A549 (cell line): ENCODE results near the gene AGBL4. TPM values are rescaled to one million over a fixed set of nuclear protein-coding genes. Genes with fewer than 3 reads are reported as not detected.

ENCODE experiments used
- ATAC-seq, 2 experiments: fragments of 200-7000 bp in 1 of 2; fragments of >200 bp in 1 of 2; cut with Nextera tagmentation in 1 of 2; cut with Tn5 transposase in 1 of 2; 3 replicates each; pipeline versions ENCODE4 v1.8.0 to v1.9.1; 2018 to 2020; ENCODE audit warnings: mild to moderate bottlenecking in 1 of 2, moderate library complexity in 1 of 2
- CTCF ChIA-PET: fragments of 300-600 bp; sonication (Branson Sonifier 250); formaldehyde crosslinking; extraction: SDS; loops from one replicate; lab custom pipeline; 2021; ENCODE audit warnings: antibody characterized with exemption, inconsistent platforms; lab: Yijun Ruan, JAX
- POLR2A ChIA-PET: fragments of 350-600 bp; formaldehyde crosslinking; extraction: SDS; loops from one replicate; lab custom pipeline; 2021; ENCODE audit warnings: antibody characterized with exemption, inconsistent platforms; lab: Yijun Ruan, JAX
- DNase-seq, 2 experiments: peaks; one replicate each; pipeline versions ENCODE4 v3.0.0 to v3.0.0-alpha.2; 2011 to 2016; ENCODE audit warnings: low read depth in 1 of 2, low spot score in 1 of 2
- FAIRE-seq: peaks from 2 replicates; lab custom pipeline; 2011; peaks lifted over from hg19 to GRCh38; lab: Jason Lieb, UNC
- H3K27ac ChIP-seq, 2 experiments: fragments of >200 bp; sonication (Bioruptor Twin); formaldehyde crosslinking; 3 replicates each; pipeline ENCODE4 v1.5.1; 2016 to 2017
- H3K4me1 ChIP-seq: fragments of >200 bp; sonication (Bioruptor Twin); formaldehyde crosslinking; 3 replicates; pipeline ENCODE4 v1.6.1; 2016
- H3K4me2 ChIP-seq: fragments of >200 bp; sonication (Bioruptor Twin); formaldehyde crosslinking; 3 replicates; pipeline ENCODE4 v1.6.1; 2016
- H3K4me3 ChIP-seq: fragments of >200 bp; sonication (Bioruptor Twin); formaldehyde crosslinking; 3 replicates; pipeline ENCODE4 v1.5.1; 2016
- H3K9me3 ChIP-seq: fragments of >200 bp; sonication (Bioruptor Twin); formaldehyde crosslinking; 3 replicates; pipeline ENCODE4 v1.6.1; 2016
- ATOH8 ChIP-seq: fragments of 250-450 bp; sonication (Bioruptor Pico); IDR thresholded peaks from 2 replicates; pipeline ENCODE4 v1.5.0; 2020; ENCODE audit warnings: low read depth, mild to moderate bottlenecking, moderate library complexity
- BCL3 ChIP-seq: fragments of >200 bp; sonication (Bioruptor Twin); formaldehyde crosslinking; IDR thresholded peaks from 3 replicates; pipeline ENCODE4 v1.6.1; 2016
- BHLHE40 ChIP-seq: IDR thresholded peaks from 2 replicates; pipeline ENCODE4 v1.6.1; 2012; ENCODE audit warnings: low read depth, low read length, inconsistent platforms
- CHD4 ChIP-seq: fragments of 200-600 bp; sonication (generic); IDR thresholded peaks from 2 replicates; pipeline ENCODE4 v1.6.1; 2016; ENCODE audit warnings: antibody characterized with exemption, mild to moderate bottlenecking, borderline replicate concordance
- CTCF ChIP-seq: fragments of >200 bp; sonication (Bioruptor Twin); formaldehyde crosslinking; IDR thresholded peaks from 3 replicates; pipeline ENCODE4 v1.5.1; 2016
- EHF ChIP-seq: fragments of 250-450 bp; sonication (Bioruptor Pico); IDR thresholded peaks from 2 replicates; pipeline ENCODE4 v1.5.0; 2020; ENCODE audit warnings: mild to moderate bottlenecking
- EHMT2 ChIP-seq: fragments of 200-600 bp; sonication (generic); IDR thresholded peaks from 2 replicates; pipeline ENCODE4 v1.6.1; 2016; ENCODE audit warnings: antibody characterized with exemption, low read depth, mild to moderate bottlenecking, moderate library complexity
- EP300 ChIP-seq, 2 experiments: fragments of >200 bp; sonication (Bioruptor Twin); formaldehyde crosslinking; IDR thresholded peaks; 2 replicates in 1 of 2; 3 replicates in 1 of 2; pipeline ENCODE4 v1.6.1; 2016 to 2017
- FOSL2 ChIP-seq, 2 experiments: fragments of 450-650 bp in 1 of 2; fragments of >200 bp in 1 of 2; sonication (Bioruptor Twin) in 1 of 2; formaldehyde crosslinking; IDR thresholded peaks; 2 replicates each; pipeline versions ENCODE4 v1.5.0 to v1.6.1; 2016 to 2020; ENCODE audit warnings: mild to moderate bottlenecking in 1 of 2, moderate library complexity in 1 of 2
- HES2 ChIP-seq: fragments of >200 bp; sonication (Bioruptor Twin); formaldehyde crosslinking; IDR thresholded peaks from 2 replicates; pipeline ENCODE4 v1.6.1; 2016
- HEYL ChIP-seq: fragments of 250-450 bp; sonication (Bioruptor Pico); IDR thresholded peaks from 2 replicates; pipeline ENCODE4 v1.8.0; 2021; ENCODE audit warnings: mild to moderate bottlenecking, moderate library complexity
- HMGXB4 ChIP-seq: fragments of 250-450 bp; sonication (Bioruptor Pico); IDR thresholded peaks from 2 replicates; pipeline ENCODE4 v1.5.0; 2021; ENCODE audit warnings: mild to moderate bottlenecking, moderate library complexity, borderline replicate concordance
- HOXB13 ChIP-seq: fragments of 250-450 bp; sonication (Bioruptor Pico); IDR thresholded peaks from 2 replicates; pipeline ENCODE4 v1.5.0; 2020; ENCODE audit warnings: low read depth, mild to moderate bottlenecking, moderate library complexity
- KDM5A ChIP-seq: fragments of 200-600 bp; sonication (generic); IDR thresholded peaks from 2 replicates; pipeline ENCODE4 v1.6.1; 2016; ENCODE audit warnings: antibody characterized with exemption, mild to moderate bottlenecking
- MAX ChIP-seq: IDR thresholded peaks from 2 replicates; pipeline ENCODE4 v1.6.1; 2012
- NR3C1 ChIP-seq: fragments of >200 bp; sonication (Bioruptor Twin); formaldehyde crosslinking; IDR thresholded peaks from 3 replicates; pipeline ENCODE4 v1.6.1; 2017
- PBX3 ChIP-seq: IDR thresholded peaks from 2 replicates; pipeline ENCODE4 v1.6.1; 2012
- POLR2AphosphoS2 ChIP-seq: conservative IDR thresholded peaks from 2 replicates; pipeline ENCODE4 v1.6.1; 2012; ENCODE audit warnings: low read length, improper control_type of control experiment, inconsistent platforms
- RCOR1 ChIP-seq: fragments of 150-350 bp; IDR thresholded peaks from 2 replicates; pipeline ENCODE4 v1.6.1; 2014; ENCODE audit warnings: antibody characterized with exemption, low read length, low read depth
- TFCP2L1 ChIP-seq: fragments of 250-450 bp; sonication (Bioruptor Pico); IDR thresholded peaks from 2 replicates; pipeline ENCODE4 v1.5.0; 2021; ENCODE audit warnings: mild to moderate bottlenecking
- whole genome bisulfite sequencing: methylation state at CpG from one replicate; pipeline ENCODE4 v1.1.6; 2017; ENCODE audit errors: missing lambda C conversion rate; 5-methylcytosine and 5-hydroxymethylcytosine counted together
- polyA plus RNA-seq, 4 experiments: library from polyadenylated mRNA; depleted of rRNA in 3 of 4; stranded (reverse); fragments of >200 nt; fragmentation: RNase III in 1 of 4; extraction: RNeasy Plus Mini Kit Qiagen cat#74134 plus additional on column Dnase treatment in 1 of 4; gene quantifications; 2 replicates in 3 of 4; 3 replicates in 1 of 4; pipeline ENCODE4 v1.2.3, GENCODE V29; 2011 to 2017

AGBL4 gene
- polyA plus RNA-seq, 2 of the 4 experiments (the other 2 are of a cell fraction): not detected

- ChIA-PET CTCF (no interaction called here), POLR2A (no interaction called here)
- no peak for FAIRE-seq
- Histone ChIP-seq H3K4me3 (no peak overlapping the region), H3K4me1 (no peaks in the 10 kb centered on the region), H3K4me2 (no peak overlapping the region), H3K27ac (no peak overlapping the region), H3K9me3 (no peaks in the 10 kb centered on the region)
- WGBS: 11% methylated on average over 2 of the region's 2 CpGs
- ATAC-seq: no peak
- no peak for DNase-seq
- TF ChIP-seq ATOH8 (CRISPR knock-in tag) (no peak), HES2 (no peak), FOSL2 (IDR thresholded peaks at IDR 0.05) (no peak), FOSL2 (CRISPR knock-in tag; IDR thresholded peaks at IDR 0.05) (no peak), MAX (no peak), POLR2AphosphoS2 (no peak), PBX3 (no peak), EHF (CRISPR knock-in tag) (no peak), TFCP2L1 (no peak), RCOR1 (no peak), HMGXB4 (CRISPR knock-in tag) (no peak), CTCF (no peak), EHMT2 (no peak), HOXB13 (CRISPR knock-in tag) (no peak)
- TF ChIP-seq, all 56 proteins: peak for 0
These were observed 1465.4 kb downstream of the AGBL4 start for GRCh38 chr1:48558366-48558765.

- Histone ChIP-seq H3K4me3 (no peak overlapping the region), H3K4me1 (no peaks in the 10 kb centered on the region), H3K4me2 (no peak overlapping the region), H3K27ac (no peak overlapping the region), H3K9me3 (no peaks in the 10 kb centered on the region)
- ATAC-seq (no peak), FAIRE-seq (no peak), DNase-seq (no peak)
- CTCF ChIA-PET: interaction anchor here (0.5 kb wide), 1 partner anchor 37 kb away, joined by 3 read pairs; no protein-coding TSS in a partner anchor
- no peak for TF ChIP-seq EP300 (IDR thresholded peaks at IDR 0.05)
- no peak for TF ChIP-seq HEYL (CRISPR knock-in tag)
- TF ChIP-seq EHF (CRISPR knock-in tag): no peak
- no peak for TF ChIP-seq TFCP2L1
- no peak for TF ChIP-seq ATOH8 (CRISPR knock-in tag)
- no peak for TF ChIP-seq BCL3
- no peak for TF ChIP-seq CHD4
- no peak for TF ChIP-seq NR3C1
- TF ChIP-seq BHLHE40: no peak
- TF ChIP-seq MAX: no peak
- TF ChIP-seq KDM5A: no peak
- WGBS: 48% methylated on average over 5 of the region's 5 CpGs
- POLR2A ChIA-PET: no interaction called here
These were observed 1467.4 kb downstream of the AGBL4 start for GRCh38 chr1:48556186-48556850.
